HepG2 (cell line): ENCODE measurements around the gene NCMAP. TPM values are rescaled to one million over a fixed set of nuclear protein-coding genes. Genes with fewer than 3 reads are reported as not detected.

Source experiments
- ATAC-seq: fragments of 200-7000 bp; cut with Tn5 transposase; 3 replicates; pipeline ENCODE4 v1.9.1; 2020; ENCODE audit warnings: mild to moderate bottlenecking, moderate library complexity
- BruUV-seq: library from RNA; stranded (reverse); fragments of 400-500 nt; replicated peaks from 2 replicates; lab custom pipeline; 2021; lab: Mats Ljungman, UMichigan
- CTCF ChIA-PET: fragments of 300-600 bp; formaldehyde crosslinking; extraction: SDS; loops from one replicate; lab custom pipeline; 2021; ENCODE audit warnings: low total read pairs, inconsistent platforms, low intra/inter-chr PET ratio; lab: Yijun Ruan, JAX
- POLR2A ChIA-PET: fragments of 350-600 bp; sonication (Branson Sonifier 250); formaldehyde crosslinking; loops from one replicate; lab custom pipeline; 2020; ENCODE audit warnings: antibody characterized with exemption, inconsistent platforms; lab: Yijun Ruan, JAX
- DNase-seq: peaks from one replicate; pipeline ENCODE4 v3.0.0-alpha.2; 2015; ENCODE audit warnings: low spot score
- FAIRE-seq: peaks from 3 replicates; lab custom pipeline; 2011; peaks lifted over from hg19 to GRCh38; lab: Jason Lieb, UNC
- H2AFZ ChIP-seq: one replicate; pipeline ENCODE4 v1.6.1; 2011; ENCODE audit warnings: low read length, inconsistent platforms
- H3K27ac ChIP-seq: fragments of 300-600 bp; 3 replicates; pipeline ENCODE4 v1.8.0; 2011; ENCODE audit warnings: mixed run types, mild to moderate bottlenecking, mixed read lengths, low read length, inconsistent platforms; ENCODE audit not compliant: insufficient read depth; ENCODE audit errors: extremely low read length
- H3K27me3 ChIP-seq, 2 experiments: fragments of 200-600 bp in 1 of 2; 2 replicates in 1 of 2; 3 replicates in 1 of 2; pipeline versions ENCODE4 v1.6.0 to v1.8.0; 2011; ENCODE audit warnings: low read length in 2 of 2, mild to moderate bottlenecking in 2 of 2, moderate library complexity in 2 of 2, inconsistent platforms in 1 of 2; ENCODE audit not compliant: insufficient read depth in 2 of 2, control insufficient read depth in 1 of 2
- H3K36me3 ChIP-seq, 2 experiments: fragments of 200-600 bp in 1 of 2; replicated peaks in 1 of 2; 2 replicates in 1 of 2; 3 replicates in 1 of 2; pipeline versions ENCODE4 v1.5.1 to v1.8.0; 2011; ENCODE audit warnings: low read length in 2 of 2, inconsistent platforms in 1 of 2; ENCODE audit not compliant: insufficient read depth in 2 of 2, control insufficient read depth in 1 of 2
- H3K4me1 ChIP-seq: 2 replicates; pipeline ENCODE4 v1.5.1; 2012; ENCODE audit warnings: low read length, inconsistent platforms; ENCODE audit not compliant: insufficient read depth
- H3K4me2 ChIP-seq: 2 replicates; pipeline ENCODE4 v1.6.0; 2011; ENCODE audit warnings: low read depth, low read length, inconsistent platforms
- H3K4me3 ChIP-seq, 3 experiments: fragments of 200-600 bp in 1 of 3; sonication (generic), shearing (Covaris generic) in 1 of 3; replicated peaks in 1 of 3; 2 replicates each; pipeline ENCODE4 v1.5.1; 2011 to 2016; ENCODE audit warnings: low read length in 3 of 3, inconsistent platforms in 2 of 3, low read depth in 2 of 3, mild to moderate bottlenecking in 2 of 3, control low read depth in 1 of 3, mixed read lengths in 1 of 3; ENCODE audit not compliant: insufficient read depth in 1 of 3
- H3K79me2 ChIP-seq: one replicate; pipeline ENCODE4 v1.6.1; 2011; ENCODE audit warnings: low read length, inconsistent platforms; ENCODE audit not compliant: insufficient read depth
- H3K9ac ChIP-seq: 2 replicates; pipeline ENCODE4 v1.6.0; 2011; ENCODE audit warnings: mild to moderate bottlenecking, low read depth, low read length, inconsistent platforms; ENCODE audit not compliant: insufficient read depth
- H3K9me3 ChIP-seq: 2 replicates; pipeline ENCODE4 v1.5.1; 2012; ENCODE audit warnings: mild to moderate bottlenecking, low read length
- H4K20me1 ChIP-seq: 2 replicates; pipeline ENCODE4 v1.6.0; 2011; ENCODE audit warnings: inconsistent platforms, mild to moderate bottlenecking, low read length, moderate library complexity; ENCODE audit not compliant: insufficient read depth
- ARNTL ChIP-seq: sonication (generic); formaldehyde crosslinking; IDR thresholded peaks from 2 replicates; pipeline ENCODE4 v1.4.0; 2020; ENCODE audit warnings: mild to moderate bottlenecking, missing genetic modification reagents
- ELF3 ChIP-seq: IDR thresholded peaks from 2 replicates; pipeline ENCODE4 v1.6.1; 2016; ENCODE audit warnings: missing genetic modification reagents, missing compliant biosample characterization
- NFE2 ChIP-seq: sonication (generic); formaldehyde crosslinking; IDR thresholded peaks from 2 replicates; pipeline ENCODE4 v1.4.0; 2020; ENCODE audit warnings: missing genetic modification reagents
- NFE2L2 ChIP-seq: fragments of 150-350 bp; IDR thresholded peaks from 2 replicates; pipeline ENCODE4 v1.6.1; 2014; ENCODE audit warnings: low read length
- NR1H2 ChIP-seq: sonication (generic); formaldehyde crosslinking; IDR thresholded peaks from 2 replicates; pipeline ENCODE4 v1.8.1; 2022; ENCODE audit warnings: low read depth, missing genetic modification reagents, borderline replicate concordance
- SATB2 ChIP-seq: sonication (generic); formaldehyde crosslinking; IDR thresholded peaks from 2 replicates; pipeline ENCODE4 v1.5.0; 2020; ENCODE audit warnings: missing genetic modification reagents
- SOX5 ChIP-seq: IDR thresholded peaks from 2 replicates; pipeline ENCODE4 v1.6.1; 2016; ENCODE audit warnings: borderline replicate concordance
- ZBTB7B ChIP-seq: sonication (generic); formaldehyde crosslinking; IDR thresholded peaks from 2 replicates; pipeline ENCODE4 v1.4.0; 2020; ENCODE audit warnings: missing genetic modification reagents
- ZNF331 ChIP-seq: sonication (generic); formaldehyde crosslinking; IDR thresholded peaks from 2 replicates; pipeline ENCODE4 v1.4.0; 2020; ENCODE audit warnings: missing genetic modification reagents
- ZNF557 ChIP-seq: sonication (generic); formaldehyde crosslinking; IDR thresholded peaks from 2 replicates; pipeline ENCODE4 v1.4.0; 2020; ENCODE audit warnings: missing genetic modification reagents
- ZNF607 ChIP-seq: sonication (generic); formaldehyde crosslinking; IDR thresholded peaks from 2 replicates; pipeline ENCODE4 v1.5.1; 2020; ENCODE audit warnings: missing genetic modification reagents, mild to moderate bottlenecking, borderline replicate concordance
- WGBS: methylation state at CpG from one replicate; pipeline ENCODE4 v1.1.6; 2017; ENCODE audit warnings: low lambda C conversion rate; 5-methylcytosine and 5-hydroxymethylcytosine counted together
- in situ Hi-C: cut with HindIII; loops from 2 replicates; pipeline ENCODE4 v1.10.0; 2017; ENCODE audit warnings: low pct_unique_long_range_greater_than_20kb; ENCODE audit not compliant: extremely low pct_ligation_motif_present
- intact Hi-C: fragments of 100-400 bp; cut with micrococcal nuclease; formaldehyde crosslinking; loops from one replicate; pipeline ENCODE4 v1.10.0; 2022; ENCODE audit not compliant: unreplicated experiment
- polyA plus RNA-seq, 8 experiments: library from polyadenylated mRNA; depleted of rRNA in 3 of 8; stranded (reverse) in 7 of 8; unstranded in 1 of 8; fragments of >200 nt; fragmentation: Illumina TruSeq in 4 of 8; extraction: Trizol in 4 of 8; gene quantifications; 2 replicates each; pipeline versions ENCODE4 v1.2.1 to v1.2.3, GENCODE V29; 2011 to 2016; ENCODE audit warnings: low read depth in 4 of 8, missing spikeins in 1 of 8, mixed read lengths in 1 of 8; ENCODE audit not compliant: insufficient read depth in 1 of 8
- total RNA-seq, 5 experiments: library from RNA; depleted of rRNA; stranded (reverse); fragments of >200 nt; fragmentation: Illumina TruSeq; extraction: Trizol; gene quantifications; 2 replicates each; pipeline ENCODE4 v1.2.3, GENCODE V29; 2016; ENCODE audit warnings: low read depth in 1 of 5
- TF ChIP-seq, protein P1 (sequence below): sonication (generic); formaldehyde crosslinking; IDR thresholded peaks from 2 replicates; pipeline ENCODE4 v1.4.0; 2020; ENCODE audit warnings: missing genetic modification reagents
- TF ChIP-seq, protein P2 (sequence below): sonication (generic); formaldehyde crosslinking; conservative IDR thresholded peaks from 2 replicates; pipeline ENCODE4 v1.4.0; 2020; ENCODE audit warnings: missing genetic modification reagents
- TF ChIP-seq, protein P3 (sequence below): sonication (generic); formaldehyde crosslinking; IDR thresholded peaks from 2 replicates; pipeline ENCODE4 v1.4.0; 2020; ENCODE audit warnings: missing genetic modification reagents
- TF ChIP-seq, protein P4 (sequence below): sonication (generic); formaldehyde crosslinking; IDR thresholded peaks from 2 replicates; pipeline ENCODE4 v1.4.0; 2020; ENCODE audit warnings: mild to moderate bottlenecking, missing genetic modification reagents

The NCMAP gene
- total and polyA plus RNA-seq, 2 of the 13 experiments (the other 11 are each of a cell fraction or from before 2014, with no cell fraction given), result 2.7 to 20.0 TPM

DNA sequence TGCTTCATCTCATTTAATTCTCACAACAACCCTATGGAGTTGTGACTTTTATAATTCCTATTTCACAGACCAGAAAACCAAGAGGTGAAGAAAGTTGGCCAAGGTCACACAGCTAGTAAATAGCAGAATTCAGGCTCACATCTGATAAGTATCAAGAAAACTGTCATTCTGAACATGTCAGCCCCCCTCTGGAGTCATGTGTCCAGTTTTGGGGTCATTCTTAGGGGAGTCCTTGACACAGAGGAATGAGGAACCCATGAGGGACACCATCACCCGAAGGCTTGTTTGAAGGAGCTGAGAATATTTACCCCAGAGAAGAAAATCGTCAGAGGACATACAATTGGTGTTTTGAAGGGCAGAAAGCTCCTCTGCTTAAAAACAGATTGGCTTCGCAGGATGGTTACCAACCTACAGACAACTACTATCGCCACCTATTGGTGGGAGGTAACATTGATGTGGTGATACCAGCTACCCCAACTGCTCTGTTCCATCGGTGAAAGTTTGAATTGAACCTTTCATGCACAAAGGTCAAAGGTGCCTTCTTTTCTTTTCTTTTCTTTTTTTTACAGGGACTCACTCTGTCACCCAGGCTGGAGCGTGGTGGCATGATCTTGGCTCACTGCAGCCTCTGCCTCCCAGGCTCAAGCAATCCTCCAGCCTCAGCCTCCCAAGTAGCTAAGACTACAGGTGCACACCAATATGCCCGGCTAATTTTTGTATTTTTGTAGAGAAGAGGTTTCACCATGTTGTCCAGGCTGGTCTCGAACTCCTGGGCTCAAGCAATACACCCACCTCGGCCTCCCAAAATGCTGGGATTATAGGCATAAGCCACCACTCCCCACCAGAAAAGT is 31.3 kb downstream of the NCMAP start:
- Histone ChIP-seq H3K4me1 (peaks cover 45% of the 10 kb centered on the region), H3K27ac (no peak overlapping the region), H3K4me3 (no peak overlapping the region), H3K9me3 (no peaks in the 10 kb centered on the region), H2AFZ (no peak overlapping the region), H3K36me3 (no peaks in the 10 kb centered on the region), H3K79me2 (no peaks in the 10 kb centered on the region), H3K4me2 (peak overlapping the region; percentile 33), H3K27me3 (no peaks in the 10 kb centered on the region), H3K9ac (no peak overlapping the region), H4K20me1 (no peaks in the 10 kb centered on the region)
- peak; percentile 96 for FAIRE-seq
- CTCF ChIA-PET, result interaction anchor here (1.4 to 1.7 kb wide), 5 partner anchors 20 to 172 kb away, joined by 5 to 8 read pairs (median 6); partner anchors contain the start of genes NCMAP and NIPAL3
- peak; percentile 78 for ATAC-seq
- in situ Hi-C loops, result no loop called here
- POLR2A ChIA-PET, result interaction anchor here (1.1 to 2.3 kb wide), 5 partner anchors 17 to 85 kb away, joined by 5 to 10 read pairs (median 8); partner anchors contain the start of gene RCAN3
- peak; percentile 53 for DNase-seq
- 14% methylated on average over 9 of the region's 9 CpGs for WGBS
- intact Hi-C loops, result loop anchor here (1.0 to 5.0 kb wide), 2 partner anchors 45 to 50 kb away; no protein-coding TSS in a partner anchor
- no TSS peak for BruUV-seq
- TF ChIP-seq SOX5 (CRISPR knock-in tag) (no peak), NR1H2 (CRISPR knock-in tag) (no peak), ZNF607 (CRISPR knock-in tag) (no peak), ZNF331 (CRISPR knock-in tag) (0 out of 2 replicates have a peak, but pooled peaks have one; percentile 29), SATB2 (CRISPR knock-in tag) (no peak), ARNTL (CRISPR knock-in tag) (0 out of 2 replicates have a peak, but pooled peaks have one; percentile 12), NFE2 (CRISPR knock-in tag) (no peak), ELF3 (CRISPR knock-in tag) (peak; percentile 34; the same call in 1 of the 2 replicates), NFE2L2 (no peak), ZBTB7B (CRISPR knock-in tag) (no peak), ZNF557 (no peak)
- TF ChIP-seq, protein P1, sequence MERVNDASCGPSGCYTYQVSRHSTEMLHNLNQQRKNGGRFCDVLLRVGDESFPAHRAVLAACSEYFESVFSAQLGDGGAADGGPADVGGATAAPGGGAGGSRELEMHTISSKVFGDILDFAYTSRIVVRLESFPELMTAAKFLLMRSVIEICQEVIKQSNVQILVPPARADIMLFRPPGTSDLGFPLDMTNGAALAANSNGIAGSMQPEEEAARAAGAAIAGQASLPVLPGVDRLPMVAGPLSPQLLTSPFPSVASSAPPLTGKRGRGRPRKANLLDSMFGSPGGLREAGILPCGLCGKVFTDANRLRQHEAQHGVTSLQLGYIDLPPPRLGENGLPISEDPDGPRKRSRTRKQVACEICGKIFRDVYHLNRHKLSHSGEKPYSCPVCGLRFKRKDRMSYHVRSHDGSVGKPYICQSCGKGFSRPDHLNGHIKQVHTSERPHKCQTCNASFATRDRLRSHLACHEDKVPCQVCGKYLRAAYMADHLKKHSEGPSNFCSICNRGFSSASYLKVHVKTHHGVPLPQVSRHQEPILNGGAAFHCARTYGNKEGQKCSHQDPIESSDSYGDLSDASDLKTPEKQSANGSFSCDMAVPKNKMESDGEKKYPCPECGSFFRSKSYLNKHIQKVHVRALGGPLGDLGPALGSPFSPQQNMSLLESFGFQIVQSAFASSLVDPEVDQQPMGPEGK (CRISPR knock-in tag), result 0 out of 2 replicates have a peak, but pooled peaks have one; percentile 39
- TF ChIP-seq, protein P2, sequence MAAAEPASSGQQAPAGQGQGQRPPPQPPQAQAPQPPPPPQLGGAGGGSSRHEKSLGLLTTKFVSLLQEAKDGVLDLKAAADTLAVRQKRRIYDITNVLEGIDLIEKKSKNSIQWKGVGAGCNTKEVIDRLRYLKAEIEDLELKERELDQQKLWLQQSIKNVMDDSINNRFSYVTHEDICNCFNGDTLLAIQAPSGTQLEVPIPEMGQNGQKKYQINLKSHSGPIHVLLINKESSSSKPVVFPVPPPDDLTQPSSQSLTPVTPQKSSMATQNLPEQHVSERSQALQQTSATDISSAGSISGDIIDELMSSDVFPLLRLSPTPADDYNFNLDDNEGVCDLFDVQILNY (CRISPR knock-in tag), result no peak
- TF ChIP-seq, protein P3, sequence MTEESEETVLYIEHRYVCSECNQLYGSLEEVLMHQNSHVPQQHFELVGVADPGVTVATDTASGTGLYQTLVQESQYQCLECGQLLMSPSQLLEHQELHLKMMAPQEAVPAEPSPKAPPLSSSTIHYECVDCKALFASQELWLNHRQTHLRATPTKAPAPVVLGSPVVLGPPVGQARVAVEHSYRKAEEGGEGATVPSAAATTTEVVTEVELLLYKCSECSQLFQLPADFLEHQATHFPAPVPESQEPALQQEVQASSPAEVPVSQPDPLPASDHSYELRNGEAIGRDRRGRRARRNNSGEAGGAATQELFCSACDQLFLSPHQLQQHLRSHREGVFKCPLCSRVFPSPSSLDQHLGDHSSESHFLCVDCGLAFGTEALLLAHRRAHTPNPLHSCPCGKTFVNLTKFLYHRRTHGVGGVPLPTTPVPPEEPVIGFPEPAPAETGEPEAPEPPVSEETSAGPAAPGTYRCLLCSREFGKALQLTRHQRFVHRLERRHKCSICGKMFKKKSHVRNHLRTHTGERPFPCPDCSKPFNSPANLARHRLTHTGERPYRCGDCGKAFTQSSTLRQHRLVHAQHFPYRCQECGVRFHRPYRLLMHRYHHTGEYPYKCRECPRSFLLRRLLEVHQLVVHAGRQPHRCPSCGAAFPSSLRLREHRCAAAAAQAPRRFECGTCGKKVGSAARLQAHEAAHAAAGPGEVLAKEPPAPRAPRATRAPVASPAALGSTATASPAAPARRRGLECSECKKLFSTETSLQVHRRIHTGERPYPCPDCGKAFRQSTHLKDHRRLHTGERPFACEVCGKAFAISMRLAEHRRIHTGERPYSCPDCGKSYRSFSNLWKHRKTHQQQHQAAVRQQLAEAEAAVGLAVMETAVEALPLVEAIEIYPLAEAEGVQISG, result peak; percentile 54; the same call in 1 of the 2 replicates
- TF ChIP-seq, protein P4, sequence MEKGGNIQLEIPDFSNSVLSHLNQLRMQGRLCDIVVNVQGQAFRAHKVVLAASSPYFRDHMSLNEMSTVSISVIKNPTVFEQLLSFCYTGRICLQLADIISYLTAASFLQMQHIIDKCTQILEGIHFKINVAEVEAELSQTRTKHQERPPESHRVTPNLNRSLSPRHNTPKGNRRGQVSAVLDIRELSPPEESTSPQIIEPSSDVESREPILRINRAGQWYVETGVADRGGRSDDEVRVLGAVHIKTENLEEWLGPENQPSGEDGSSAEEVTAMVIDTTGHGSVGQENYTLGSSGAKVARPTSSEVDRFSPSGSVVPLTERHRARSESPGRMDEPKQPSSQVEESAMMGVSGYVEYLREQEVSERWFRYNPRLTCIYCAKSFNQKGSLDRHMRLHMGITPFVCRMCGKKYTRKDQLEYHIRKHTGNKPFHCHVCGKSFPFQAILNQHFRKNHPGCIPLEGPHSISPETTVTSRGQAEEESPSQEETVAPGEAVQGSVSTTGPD (CRISPR knock-in tag), result no peak
